Testis (tissue), 3 donors: Measurements from ENCODE around the gene SLC4A11. TPM values are rescaled to one million over a fixed set of nuclear protein-coding genes. Genes with fewer than 3 reads are reported as not detected.
A peak's percentile ranks its signal among the peaks of the same experiment; 100 is the strongest.

Experiments used
- DNase-seq: peaks from one replicate; pipeline ENCODE4 v3.0.0-alpha.2; 2019
- H3K27ac ChIP-seq, 2 donors: fragments of 200-600 bp; sonication (generic); one replicate each; pipeline ENCODE4 v1.5.1; 2019
- H3K27me3 ChIP-seq: fragments of 200-600 bp; sonication (generic); one replicate; pipeline ENCODE4 v1.5.1; 2019
- H3K36me3 ChIP-seq: fragments of 200-600 bp; sonication (generic); one replicate; pipeline ENCODE4 v1.5.1; 2017; ENCODE audit warnings: low read depth; ENCODE audit errors: missing control alignments
- H3K4me1 ChIP-seq: fragments of 200-600 bp; sonication (generic); one replicate; pipeline ENCODE4 v1.5.1; 2019
- H3K4me3 ChIP-seq, 2 donors: fragments of 200-600 bp; sonication (generic); one replicate each; pipeline ENCODE4 v1.5.1; 2017 to 2019
- H3K9me3 ChIP-seq: fragments of 200-600 bp; sonication (generic); one replicate; pipeline ENCODE4 v1.5.1; 2017
- CTCF ChIP-seq, 3 experiments: fragments of 450-650 bp in 2 of 3; fragments of 200-600 bp in 1 of 3; sonication (generic) in 1 of 3; IDR thresholded peaks; one replicate each; pipeline ENCODE4 v1.5.1; 2016 to 2019; ENCODE audit warnings: antibody characterized with exemption in 3 of 3, mild to moderate bottlenecking in 2 of 3, moderate library complexity in 1 of 3
- POLR2A ChIP-seq: fragments of 450-650 bp; IDR thresholded peaks from one replicate; pipeline ENCODE4 v1.6.1; 2017; ENCODE audit warnings: antibody characterized with exemption, mild to moderate bottlenecking, moderate library complexity
- WGBS, 2 donors: methylation state at CpG; one replicate each; pipeline ENCODE4 v1.1.5; 2018; 5-methylcytosine and 5-hydroxymethylcytosine counted together
- intact Hi-C: fragments of 100-400 bp; cut with DNase I; formaldehyde crosslinking; loops from one replicate; pipeline ENCODE4 v1.15.1; 2023; ENCODE audit warnings: low total_unique reads
- polyA plus RNA-seq: library from polyadenylated mRNA; stranded (reverse); fragments of 350-450 nt; fragmentation: Illumina TruSeq; extraction: RNeasy Lipid Tissue Mini Kit (QIAGEN cat#74804); gene quantifications from one replicate; pipeline ENCODE4 v1.2.3, GENCODE V29; 2014; ENCODE audit warnings: low read depth, low replicate concordance; ENCODE audit not compliant: insufficient read depth
- total RNA-seq, 2 donors: library from RNA; depleted of rRNA; stranded (reverse); fragments of >200 nt; gene quantifications; one replicate each; pipeline ENCODE4 v1.2.3, GENCODE V29; 2016

The SLC4A11 gene
- total and polyA plus RNA-seq, 3 donors from 2014 or later = 9.2 to 10.7 (median 10.7) TPM

GRCh38 chr20:3202965-3203314 lies 36.0 kb downstream of the SLC4A11 start:
- WGBS, 2 donors = 43 to 63% methylated on average over 9 of the region's 9 CpGs
- Histone ChIP-seq H3K36me3 (no peaks in the 10 kb centered on the region), H3K27ac (peak overlapping the region in 1 of 2 donors; percentile 90), H3K9me3 (no peaks in the 10 kb centered on the region), H3K4me3 (peak overlapping the region in 1 of 2 donors; percentile 83), H3K4me1 (peaks cover 8% of the 10 kb centered on the region), H3K27me3 (no peaks in the 10 kb centered on the region)
- TF ChIP-seq CTCF (IDR thresholded peaks at IDR 0.05) = no peak
- no peak for DNase-seq
- intact Hi-C loops = no loop called here

- intact Hi-C loops = no loop called here
- Histone ChIP-seq H3K9me3 (no peaks in the 10 kb centered on the region), H3K27me3 (no peaks in the 10 kb centered on the region), H3K4me3 (no peak overlapping the region), H3K36me3 (no peaks in the 10 kb centered on the region), H3K27ac (no peak overlapping the region), H3K4me1 (peaks cover 8% of the 10 kb centered on the region)
- TF ChIP-seq POLR2A (no peak), CTCF (IDR thresholded peaks at IDR 0.05) (no peak)
- DNase-seq = no peak
- WGBS, 2 donors = 94% methylated on average over 27 of the region's 27 CpGs
Observed at GRCh38 chr20:3199976-3200755, 38.8 kb downstream of the SLC4A11 start.

- Histone ChIP-seq H3K4me1 (peaks cover 8% of the 10 kb centered on the region), H3K36me3 (peaks cover 7% of the 10 kb centered on the region), H3K27ac (no peak overlapping the region), H3K9me3 (no peaks in the 10 kb centered on the region), H3K27me3 (no peaks in the 10 kb centered on the region), H3K4me3 (no peak overlapping the region)
- no peak for TF ChIP-seq POLR2A
- no peak for TF ChIP-seq CTCF (IDR thresholded peaks at IDR 0.05)
- no peak for DNase-seq
- WGBS, 2 donors = 47 to 64% methylated on average over 2 of the region's 2 CpGs
- intact Hi-C loops = no loop called here
Observed at GRCh38 chr20:3199206-3199605, 39.8 kb downstream of the SLC4A11 start.

DNA sequence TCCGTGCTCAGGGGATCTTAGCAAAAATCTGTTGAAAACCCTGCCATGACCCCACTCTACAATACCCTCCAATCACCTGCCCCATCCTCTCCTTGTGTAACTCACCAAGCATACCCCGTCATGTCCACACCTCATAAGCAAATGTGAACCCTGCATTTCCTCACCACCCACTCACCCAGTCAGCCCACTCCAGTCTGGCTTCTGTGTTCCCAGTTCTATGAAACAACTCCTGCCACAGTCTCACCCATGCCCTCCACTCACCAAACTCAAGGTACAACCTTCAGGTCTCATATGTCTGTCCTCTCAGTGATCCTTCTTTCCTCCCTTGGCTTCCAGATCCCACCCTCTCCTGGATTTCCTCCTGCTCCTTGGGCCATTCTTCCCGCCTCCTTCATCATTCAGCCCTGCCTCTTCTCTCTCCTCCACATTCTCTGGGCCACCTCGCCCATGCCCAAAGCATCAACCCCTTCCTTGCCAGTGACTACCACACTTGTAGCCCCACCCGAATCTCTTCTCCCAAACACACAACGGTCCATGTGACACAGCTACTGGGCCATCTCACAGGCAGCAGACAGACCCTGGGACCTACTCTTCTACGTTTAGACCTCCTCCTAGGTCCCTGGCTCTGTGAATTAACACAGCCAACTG lies 43.3 kb downstream of the SLC4A11 start:
- WGBS, 2 donors = 88 to 95% methylated on average over 7 of the region's 7 CpGs
- H3K4me3 ChIP-seq = no peak overlapping the region
- no peak overlapping the region for H3K27ac ChIP-seq
- no peaks in the 10 kb centered on the region for H3K9me3 ChIP-seq
- intact Hi-C loops = no loop called here
- H3K27me3 ChIP-seq = no peaks in the 10 kb centered on the region
- no peaks in the 10 kb centered on the region for H3K4me1 ChIP-seq
- DNase-seq = no peak
- peaks cover 7% of the 10 kb centered on the region for H3K36me3 ChIP-seq
- TF ChIP-seq POLR2A (no peak), CTCF (IDR thresholded peaks at IDR 0.05) (no peak)
